ENCODE results near the gene YIPF5. TPM values are rescaled to one million over a fixed set of nuclear protein-coding genes. Genes with fewer than 3 reads are reported as not detected.

The YIPF5 gene
- total and polyA plus RNA-seq, 2 of the 4 experiments (the other 2 are of a cell fraction): 64.4 to 172 TPM

DNA sequence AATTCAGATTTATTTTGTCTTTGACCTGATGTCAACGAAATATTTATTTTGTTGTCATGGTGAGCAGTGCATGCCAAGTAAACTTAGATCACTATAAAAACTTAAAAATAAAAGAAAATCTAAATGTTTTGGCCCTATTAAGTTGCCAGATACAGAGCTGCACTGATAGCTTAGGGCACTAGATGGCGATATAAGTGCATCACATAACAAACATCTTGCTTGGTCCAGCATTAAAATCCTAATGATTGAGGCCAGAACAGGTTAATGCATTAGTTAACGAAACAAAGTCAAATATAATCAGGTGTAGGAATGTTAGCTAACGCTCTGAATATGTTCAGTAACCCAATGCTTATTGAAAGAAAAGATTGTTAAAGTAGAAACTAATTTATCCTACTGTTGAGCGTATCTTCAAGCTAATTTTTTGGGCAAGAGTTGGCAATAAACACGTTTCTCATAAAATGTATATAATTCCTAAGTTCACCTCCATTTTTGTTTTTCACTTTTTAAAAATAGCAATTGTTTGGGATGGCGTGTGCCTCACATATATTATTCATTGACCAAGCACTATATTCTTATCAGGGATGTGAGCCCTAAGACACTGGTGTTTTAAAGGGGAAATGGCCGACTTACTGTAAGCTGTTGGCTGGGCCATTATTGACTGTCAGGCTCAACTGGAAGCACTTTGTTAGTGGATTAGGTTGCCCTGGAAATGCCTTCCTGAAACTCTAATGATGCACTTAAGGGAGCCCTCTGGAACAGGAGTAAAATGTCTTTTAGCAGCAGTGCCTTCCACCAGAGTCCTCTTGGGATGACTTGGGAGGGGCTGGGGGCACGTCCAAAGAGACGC lies 33.5 kb upstream of the YIPF5 start:
- H3K27ac ChIP-seq (ENCODE audit: insufficient read depth, low read length): no peak overlapping the region
- H3K18ac ChIP-seq (ENCODE audit: low read depth, low read length): no peak overlapping the region
- H4K20me1 ChIP-seq (ENCODE audit: insufficient read depth, low read length): no peaks in the 10 kb centered on the region
- peaks cover 12% of the 10 kb centered on the region for H3K27me3 ChIP-seq (ENCODE audit: control insufficient read depth, insufficient read depth, low read length)
- H3K56ac ChIP-seq (ENCODE audit: extremely low read depth, insufficient read depth, low read length): no peak overlapping the region
- ATAC-seq (ENCODE audit: low read depth) (peak; percentile 65), DNase-seq (peak; percentile 82)
- no TSS peak for BruUV-seq (replicated peaks)
- no peak overlapping the region for H3K4me3 ChIP-seq (ENCODE audit: insufficient read depth, low read depth, low read length)
- H3K9me3 ChIP-seq (ENCODE audit: control insufficient read depth, insufficient read depth, low read length): no peaks in the 10 kb centered on the region
- dilution Hi-C loops (cut with HindIII; ENCODE audit: low sequenced_read_pairs, unreplicated experiment): no loop called here
- H2BK20ac ChIP-seq (ENCODE audit: low read depth, low read length): no peak overlapping the region
- no peak overlapping the region for H2AFZ ChIP-seq (replicated peaks; ENCODE audit: low read length, poor library complexity)
- no peak overlapping the region for H2AK5ac ChIP-seq (ENCODE audit: low read depth, low read length)
- no peak overlapping the region for H3K4me2 ChIP-seq (ENCODE audit: low read depth, low read length)
- H3K4ac ChIP-seq (ENCODE audit: low read depth, low read length): no peak overlapping the region
- no peak overlapping the region for H4K5ac ChIP-seq (ENCODE audit: low read depth, low read length)
- no peaks in the 10 kb centered on the region for H3K79me1 ChIP-seq (ENCODE audit: low read depth in 1 of 2, low read length in 2 of 2)
- in situ Hi-C loops (cut with MboI; ENCODE audit: low sequenced_read_pairs): loop anchor here (5.0 to 25.0 kb wide), 4 partner anchors 1133 to 1851 kb away; no protein-coding TSS in a partner anchor
- 86% methylated on average over 2 of the region's 10 CpGs; no CpG with 5 or more reads in 1 of the 2 experiments for WGBS, 2 experiments (ENCODE audit: extremely low coverage in 2 of 2, insufficient read length in 1 of 2)
- H3K36me3 ChIP-seq (ENCODE audit: control insufficient read depth, insufficient read depth, low read length): no peaks in the 10 kb centered on the region
- intact Hi-C loops (cut with micrococcal nuclease): loop anchor here (1.0 to 10.0 kb wide), 10 partner anchors 187 to 1921 kb away; no protein-coding TSS in a partner anchor
- no peak overlapping the region for H2BK120ac ChIP-seq (ENCODE audit: low read depth, low read length)
- 0 out of 2 replicates have a peak, but pooled peaks cover 2% of the 10 kb centered on the region for H3K4me1 ChIP-seq (ENCODE audit: control insufficient read depth, insufficient read depth, low read length)
- TF ChIP-seq CEBPB (IDR thresholded peaks at IDR 0.05; ENCODE audit: low read depth, low read length): no peak
- TF ChIP-seq FOS (IDR thresholded peaks at IDR 0.05; ENCODE audit: low read depth, low read length): no peak
- TF ChIP-seq, protein P1, sequence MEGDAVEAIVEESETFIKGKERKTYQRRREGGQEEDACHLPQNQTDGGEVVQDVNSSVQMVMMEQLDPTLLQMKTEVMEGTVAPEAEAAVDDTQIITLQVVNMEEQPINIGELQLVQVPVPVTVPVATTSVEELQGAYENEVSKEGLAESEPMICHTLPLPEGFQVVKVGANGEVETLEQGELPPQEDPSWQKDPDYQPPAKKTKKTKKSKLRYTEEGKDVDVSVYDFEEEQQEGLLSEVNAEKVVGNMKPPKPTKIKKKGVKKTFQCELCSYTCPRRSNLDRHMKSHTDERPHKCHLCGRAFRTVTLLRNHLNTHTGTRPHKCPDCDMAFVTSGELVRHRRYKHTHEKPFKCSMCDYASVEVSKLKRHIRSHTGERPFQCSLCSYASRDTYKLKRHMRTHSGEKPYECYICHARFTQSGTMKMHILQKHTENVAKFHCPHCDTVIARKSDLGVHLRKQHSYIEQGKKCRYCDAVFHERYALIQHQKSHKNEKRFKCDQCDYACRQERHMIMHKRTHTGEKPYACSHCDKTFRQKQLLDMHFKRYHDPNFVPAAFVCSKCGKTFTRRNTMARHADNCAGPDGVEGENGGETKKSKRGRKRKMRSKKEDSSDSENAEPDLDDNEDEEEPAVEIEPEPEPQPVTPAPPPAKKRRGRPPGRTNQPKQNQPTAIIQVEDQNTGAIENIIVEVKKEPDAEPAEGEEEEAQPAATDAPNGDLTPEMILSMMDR (conservative IDR thresholded peaks at IDR 0.05; ENCODE audit: low read depth, low read length): peak; percentile 94
- TF ChIP-seq RAD21 (IDR thresholded peaks at IDR 0.05; ENCODE audit: low read length): peak; percentile 88
- TF ChIP-seq, protein P2, sequence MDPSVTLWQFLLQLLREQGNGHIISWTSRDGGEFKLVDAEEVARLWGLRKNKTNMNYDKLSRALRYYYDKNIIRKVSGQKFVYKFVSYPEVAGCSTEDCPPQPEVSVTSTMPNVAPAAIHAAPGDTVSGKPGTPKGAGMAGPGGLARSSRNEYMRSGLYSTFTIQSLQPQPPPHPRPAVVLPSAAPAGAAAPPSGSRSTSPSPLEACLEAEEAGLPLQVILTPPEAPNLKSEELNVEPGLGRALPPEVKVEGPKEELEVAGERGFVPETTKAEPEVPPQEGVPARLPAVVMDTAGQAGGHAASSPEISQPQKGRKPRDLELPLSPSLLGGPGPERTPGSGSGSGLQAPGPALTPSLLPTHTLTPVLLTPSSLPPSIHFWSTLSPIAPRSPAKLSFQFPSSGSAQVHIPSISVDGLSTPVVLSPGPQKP (IDR thresholded peaks at IDR 0.05; ENCODE audit: borderline replicate concordance, low read depth, low read length): no peak
- TF ChIP-seq, protein P3, sequence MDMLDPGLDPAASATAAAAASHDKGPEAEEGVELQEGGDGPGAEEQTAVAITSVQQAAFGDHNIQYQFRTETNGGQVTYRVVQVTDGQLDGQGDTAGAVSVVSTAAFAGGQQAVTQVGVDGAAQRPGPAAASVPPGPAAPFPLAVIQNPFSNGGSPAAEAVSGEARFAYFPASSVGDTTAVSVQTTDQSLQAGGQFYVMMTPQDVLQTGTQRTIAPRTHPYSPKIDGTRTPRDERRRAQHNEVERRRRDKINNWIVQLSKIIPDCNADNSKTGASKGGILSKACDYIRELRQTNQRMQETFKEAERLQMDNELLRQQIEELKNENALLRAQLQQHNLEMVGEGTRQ (IDR thresholded peaks at IDR 0.05; ENCODE audit: low read depth, low read length): no peak
- TF ChIP-seq POLR2A (IDR thresholded peaks at IDR 0.05; ENCODE audit: low read depth, low read length): no peak
- TF ChIP-seq MAFK (IDR thresholded peaks at IDR 0.05; ENCODE audit: low read depth, low read length): 0 out of 2 replicates have a peak, but pooled peaks have one; percentile 16
- no peak for TF ChIP-seq BHLHE40 (IDR thresholded peaks at IDR 0.05; ENCODE audit: low read depth, low read length)
- no peak for TF ChIP-seq NFE2L2 (IDR thresholded peaks at IDR 0.05; ENCODE audit: low read depth, low read length)
- TF ChIP-seq CHD1 (IDR thresholded peaks at IDR 0.05; ENCODE audit: low read depth, low read length): no peak
- no peak for TF ChIP-seq MXI1 (IDR thresholded peaks at IDR 0.05; ENCODE audit: borderline replicate concordance, low read depth, low read length)
- peak; percentile 84 for TF ChIP-seq SMC3 (IDR thresholded peaks at IDR 0.05; ENCODE audit: low read depth, low read length)
- no peak for TF ChIP-seq MAZ (IDR thresholded peaks at IDR 0.05; ENCODE audit: borderline replicate concordance, low read depth, low read length)
- H3K9me1 ChIP-seq (ENCODE audit: insufficient read depth, low read length): no peaks in the 10 kb centered on the region
- H3K9ac ChIP-seq (ENCODE audit: low read depth, low read length): no peak overlapping the region
- ChIA-PET POLR2A (ENCODE audit: unreplicated experiment) (interaction anchor here (0.6 to 0.7 kb wide), 2 partner anchors 1034 to 1906 kb away, joined by 4 to 5 read pairs; no protein-coding TSS in a partner anchor), CTCF (interaction anchor here (0.6 to 2.1 kb wide), 14 partner anchors 8 to 1684 kb away, joined by 3 to 5 read pairs (median 4); no protein-coding TSS in a partner anchor)
- no peak overlapping the region for H3K23ac ChIP-seq (ENCODE audit: low read depth, low read length)
- no peak overlapping the region for H2AK9ac ChIP-seq (replicated peaks; ENCODE audit: low read depth, low read length, poor library complexity)
- no peak overlapping the region for H4K91ac ChIP-seq (ENCODE audit: insufficient read depth, low read depth, low read length)
- H2BK15ac ChIP-seq (ENCODE audit: low read depth, low read length): no peak overlapping the region
- no peak overlapping the region for H4K8ac ChIP-seq (ENCODE audit: low read depth in 2 of 2, low read length in 2 of 2)
- no peak overlapping the region for H2BK5ac ChIP-seq (ENCODE audit: low read depth, low read length, poor library complexity, severe bottlenecking)
- no peak overlapping the region for H3K14ac ChIP-seq (replicated peaks; ENCODE audit: low read depth, low read length)

Measured in IMR-90 (cell line).